Panc1 (cell line): ENCODE data around the gene PALD1. TPM values are rescaled to one million over a fixed set of nuclear protein-coding genes. Genes with fewer than 3 reads are reported as not detected.
A peak's percentile ranks its signal among the peaks of the same experiment; 100 is the strongest.

ENCODE experiments used
- ATAC-seq: fragments of 200-7000 bp; cut with Tn5 transposase; 2 replicates; pipeline ENCODE4 v1.9.1; 2020; ENCODE audit warnings: mild to moderate bottlenecking, moderate library complexity
- BruUV-seq: library from RNA; stranded (reverse); fragments of 400-500 nt; replicated peaks from 2 replicates; lab custom pipeline; 2021; lab: Mats Ljungman, UMichigan
- CTCF ChIA-PET: fragments of 300-600 bp; sonication (Branson Sonifier 250); formaldehyde crosslinking; loops from one replicate; lab custom pipeline; 2022; ENCODE audit warnings: antibody characterized with exemption; lab: Charles Lee
- POLR2A ChIA-PET: fragments of 300-600 bp; sonication (Branson Sonifier 250); formaldehyde crosslinking; loops from one replicate; lab custom pipeline; 2022; ENCODE audit warnings: antibody characterized with exemption; lab: Charles Lee
- DNase-seq: peaks from one replicate; pipeline ENCODE4 v3.0.0-alpha.2; 2010; ENCODE audit warnings: low read depth, low spot score
- H3K27ac ChIP-seq: 2 replicates; pipeline ENCODE4 v1.5.1; 2011; ENCODE audit warnings: mild to moderate bottlenecking, low read length, inconsistent platforms
- H3K27me3 ChIP-seq: fragments of 200-500 bp; sonication (Bioruptor generic); 2 replicates; pipeline ENCODE4 v1.6.0; 2014; ENCODE audit warnings: low read length, inconsistent platforms; ENCODE audit not compliant: control insufficient read depth, insufficient read depth
- H3K36me3 ChIP-seq: fragments of 200-500 bp; sonication (Bioruptor generic); 2 replicates; pipeline ENCODE4 v1.5.1; 2014; ENCODE audit warnings: inconsistent platforms, mild to moderate bottlenecking, low read length, moderate library complexity; ENCODE audit not compliant: control insufficient read depth, insufficient read depth
- H3K4me1 ChIP-seq: 2 replicates; pipeline ENCODE4 v1.5.1; 2011; ENCODE audit warnings: inconsistent platforms, mild to moderate bottlenecking, low read length, moderate library complexity; ENCODE audit not compliant: control insufficient read depth, insufficient read depth
- H3K4me3 ChIP-seq, 2 experiments: 2 replicates each; pipeline ENCODE4 v1.5.1; 2011 to 2012; ENCODE audit warnings: low read depth in 2 of 2, low read length in 2 of 2, mild to moderate bottlenecking in 2 of 2, inconsistent platforms in 1 of 2, moderate library complexity in 1 of 2
- H3K9me3 ChIP-seq: fragments of 200-500 bp; sonication (Bioruptor generic); 2 replicates; pipeline ENCODE4 v1.5.1; 2014; ENCODE audit warnings: low read depth, mild to moderate bottlenecking, inconsistent platforms, low read length, moderate library complexity; ENCODE audit not compliant: control insufficient read depth, insufficient read depth
- CTCF ChIP-seq: fragments of 450-650 bp; IDR thresholded peaks from 2 replicates; pipeline ENCODE4 v1.5.1; 2017; ENCODE audit warnings: mild to moderate bottlenecking
- POLR2AphosphoS5 ChIP-seq: IDR thresholded peaks from 2 replicates; pipeline ENCODE4 v1.6.1; 2012; ENCODE audit warnings: mild to moderate bottlenecking, low read depth, low read length, moderate library complexity
- REST ChIP-seq, 2 experiments: IDR thresholded peaks; 2 replicates each; pipeline ENCODE4 v1.6.1; 2011 to 2012; ENCODE audit warnings: low read depth in 2 of 2, control low read depth in 1 of 2, low read length in 1 of 2, mild to moderate bottlenecking in 1 of 2, moderate library complexity in 1 of 2; ENCODE audit not compliant: insufficient read depth in 1 of 2
- SIN3A ChIP-seq: IDR thresholded peaks from 2 replicates; pipeline ENCODE4 v1.6.1; 2012; ENCODE audit warnings: low read depth, mild to moderate bottlenecking, low read length, moderate library complexity, borderline replicate concordance; ENCODE audit not compliant: insufficient read depth
- TCF7L2 ChIP-seq: IDR thresholded peaks from 2 replicates; pipeline ENCODE4 v1.6.1; 2011; ENCODE audit warnings: mild to moderate bottlenecking, low read depth, low read length, inconsistent platforms
- in situ Hi-C: cut with HindIII; loops from 2 replicates; pipeline ENCODE4 v1.10.0; 2016; ENCODE audit warnings: low sequenced_read_pairs, low pct_unique_long_range_greater_than_20kb
- intact Hi-C: fragments of 100-400 bp; cut with micrococcal nuclease; formaldehyde crosslinking; loops from one replicate; pipeline ENCODE4 v1.10.0; 2022; ENCODE audit not compliant: unreplicated experiment
- total RNA-seq: library from RNA; stranded (reverse); gene quantifications from one replicate; pipeline ENCODE4 v1.2.1, GENCODE V29; 2021; ENCODE audit not compliant: unreplicated experiment

PALD1 gene
- total RNA-seq, 1 experiment from 2014 or later = 3.0 TPM

- Histone ChIP-seq H3K4me3 (peak overlapping the region; percentile 46), H3K27me3 (no peaks in the 10 kb centered on the region), H3K4me1 (peaks cover 9% of the 10 kb centered on the region), H3K9me3 (no peaks in the 10 kb centered on the region), H3K36me3 (peaks cover 3% of the 10 kb centered on the region; the same call in 1 of the 2 replicates), H3K27ac (no peak overlapping the region)
- intact Hi-C loops (no loop called here), in situ Hi-C loops (no loop called here)
- CTCF ChIA-PET = interaction anchor here (0.7 kb wide), 1 partner anchor 146 kb away, joined by 3 read pairs; no protein-coding TSS in a partner anchor
- ATAC-seq = no peak
- TF ChIP-seq TCF7L2 (peak; percentile 73), POLR2AphosphoS5 (no peak)
- BruUV-seq = no TSS peak
- DNase-seq = no peak
- POLR2A ChIA-PET = no interaction called here
Observed at GRCh38 chr10:70477661-70478162, 855 bp upstream of the PALD1 start.

GRCh38 chr10:70479165-70479581 is 606 bp downstream of the PALD1 start:
- intact Hi-C loops (no loop called here), in situ Hi-C loops (no loop called here)
- ATAC-seq (no peak; the same call in 1 of the 2 replicates), DNase-seq (no peak)
- Histone ChIP-seq H3K4me3 (peak overlapping the region; percentile 46), H3K36me3 (peaks cover 3% of the 10 kb centered on the region; the same call in 1 of the 2 replicates), H3K27ac (peak overlapping the region; percentile 44; the same call in 1 of the 2 replicates), H3K27me3 (no peaks in the 10 kb centered on the region), H3K9me3 (no peaks in the 10 kb centered on the region), H3K4me1 (peaks cover 12% of the 10 kb centered on the region)
- ChIA-PET CTCF (no interaction called here), POLR2A (interaction anchor here (0.5 kb wide), 1 partner anchor 55 kb away, joined by 3 read pairs; no protein-coding TSS in a partner anchor)
- BruUV-seq = no TSS peak
- TF ChIP-seq SIN3A (no peak), POLR2AphosphoS5 (no peak), CTCF (no peak), TCF7L2 (no peak), REST (IDR thresholded peaks at IDR 0.05; ENCODE audit: insufficient read depth in 1 of 2, low read depth in 2 of 2, low read length in 1 of 2) (no peak)

- CTCF ChIA-PET = no interaction called here
- TF ChIP-seq TCF7L2 (no peak), REST (IDR thresholded peaks at IDR 0.05; ENCODE audit: insufficient read depth in 1 of 2, low read depth in 2 of 2, low read length in 1 of 2) (no peak), POLR2AphosphoS5 (no peak), SIN3A (no peak), CTCF (no peak)
- Histone ChIP-seq H3K27ac (no peak overlapping the region), H3K4me3 (no peak overlapping the region), H3K27me3 (no peaks in the 10 kb centered on the region), H3K36me3 (peaks cover 3% of the 10 kb centered on the region; the same call in 1 of the 2 replicates), H3K9me3 (no peaks in the 10 kb centered on the region), H3K4me1 (peaks cover 12% of the 10 kb centered on the region)
- in situ Hi-C loops (no loop called here), intact Hi-C loops (no loop called here)
- DNase-seq = no peak
- no peak for ATAC-seq
- POLR2A ChIA-PET = no interaction called here
- BruUV-seq = no TSS peak
Observed at GRCh38 chr10:70479626-70480238, 1.2 kb downstream of the PALD1 start.
